H9 (cell line): Measurements from ENCODE around the gene PAFAH1B2. TPM values are rescaled to one million over a fixed set of nuclear protein-coding genes. Genes with fewer than 3 reads are reported as not detected.

Experiments
- DNase-seq: peaks from one replicate; pipeline ENCODE4 v3.0.0-alpha.2; 2017
- H2AFZ ChIP-seq: one replicate; pipeline ENCODE4 v1.6.1; 2013; ENCODE audit warnings: mild to moderate bottlenecking, low read length, control low read depth, moderate library complexity
- H2AK5ac ChIP-seq: 2 replicates; pipeline ENCODE4 v1.6.1; 2013; ENCODE audit warnings: low read length, control low read depth, mixed read lengths; ENCODE audit not compliant: insufficient read length
- H2BK120ac ChIP-seq: one replicate; pipeline ENCODE4 v1.6.1; 2013; ENCODE audit warnings: low read depth, mild to moderate bottlenecking, low read length, control low read depth, inconsistent platforms; ENCODE audit not compliant: poor library complexity, severe bottlenecking
- H2BK12ac ChIP-seq: 2 replicates; pipeline ENCODE4 v1.6.1; 2013; ENCODE audit warnings: low read length, control low read depth, mixed read lengths, low read depth; ENCODE audit not compliant: insufficient read length
- H2BK15ac ChIP-seq: 2 replicates; pipeline ENCODE4 v1.6.1; 2013; ENCODE audit warnings: low read depth, low read length, control low read depth
- H2BK20ac ChIP-seq: one replicate; pipeline ENCODE4 v1.6.1; 2013; ENCODE audit warnings: low read depth, mild to moderate bottlenecking, low read length, control low read depth, inconsistent platforms; ENCODE audit not compliant: poor library complexity, severe bottlenecking
- H2BK5ac ChIP-seq: 2 replicates; pipeline ENCODE4 v1.6.1; 2013; ENCODE audit warnings: low read length, control low read depth, mixed read lengths; ENCODE audit not compliant: insufficient read length
- H3K14ac ChIP-seq: 2 replicates; pipeline ENCODE4 v1.6.1; 2013; ENCODE audit warnings: low read length, control low read depth; ENCODE audit not compliant: insufficient read depth
- H3K18ac ChIP-seq: 2 replicates; pipeline ENCODE4 v1.6.1; 2013; ENCODE audit warnings: low read depth, mild to moderate bottlenecking, mixed read lengths, low read length, control low read depth; ENCODE audit not compliant: insufficient read length
- H3K23ac ChIP-seq: 2 replicates; pipeline ENCODE4 v1.6.1; 2013; ENCODE audit warnings: low read length, control low read depth, mixed read lengths, low read depth; ENCODE audit not compliant: insufficient read length
- H3K23me2 ChIP-seq: 2 replicates; pipeline ENCODE4 v1.6.1; 2013; ENCODE audit warnings: low read depth, mild to moderate bottlenecking, mixed read lengths, low read length, control low read depth; ENCODE audit not compliant: insufficient read length, poor library complexity, severe bottlenecking
- H3K27ac ChIP-seq: 2 replicates; pipeline ENCODE4 v1.5.1; 2013; ENCODE audit warnings: low read length, control low read depth, mixed read lengths, low read depth; ENCODE audit not compliant: insufficient read length
- H3K27me3 ChIP-seq: 2 replicates; pipeline ENCODE4 v1.6.1; 2013; ENCODE audit warnings: low read length, control low read depth, inconsistent platforms; ENCODE audit not compliant: insufficient read depth
- H3K4ac ChIP-seq: 2 replicates; pipeline ENCODE4 v1.6.1; 2013; ENCODE audit warnings: low read depth, mild to moderate bottlenecking, control low read depth, inconsistent platforms, low read length, moderate library complexity
- H3K4me1 ChIP-seq: 2 replicates; pipeline ENCODE4 v1.6.1; 2013; ENCODE audit warnings: low read length, control low read depth, inconsistent platforms; ENCODE audit not compliant: insufficient read depth
- H3K4me2 ChIP-seq: 2 replicates; pipeline ENCODE4 v1.6.1; 2013; ENCODE audit warnings: low read length, control low read depth, mixed read lengths; ENCODE audit not compliant: insufficient read length, insufficient read depth
- H3K56ac ChIP-seq: 2 replicates; pipeline ENCODE4 v1.6.1; 2013; ENCODE audit warnings: low read depth, mild to moderate bottlenecking, mixed read lengths, low read length, control low read depth; ENCODE audit not compliant: insufficient read length
- H3K79me1 ChIP-seq: 2 replicates; pipeline ENCODE4 v1.6.1; 2013; ENCODE audit warnings: low read depth, mild to moderate bottlenecking, moderate library complexity, low read length, control low read depth, inconsistent platforms; ENCODE audit not compliant: insufficient read depth, poor library complexity, severe bottlenecking
- H3K79me2 ChIP-seq: 2 replicates; pipeline ENCODE4 v1.6.1; 2013; ENCODE audit warnings: low read length, control low read depth, inconsistent platforms; ENCODE audit not compliant: insufficient read depth
- H3K9ac ChIP-seq: 2 replicates; pipeline ENCODE4 v1.6.1; 2013; ENCODE audit warnings: low read length, control low read depth, mixed read lengths; ENCODE audit not compliant: insufficient read length; ENCODE audit errors: extremely low read depth
- H3K9me3 ChIP-seq: one replicate; pipeline ENCODE4 v1.6.1; 2013; ENCODE audit warnings: low read depth, low read length, inconsistent platforms; ENCODE audit not compliant: control insufficient read depth
- H3T11ph ChIP-seq: one replicate; pipeline ENCODE4 v1.6.1; 2013; ENCODE audit warnings: mild to moderate bottlenecking, low read length, control low read depth, inconsistent platforms
- H4K20me1 ChIP-seq: one replicate; pipeline ENCODE4 v1.6.1; 2013; ENCODE audit not compliant: control insufficient read depth, insufficient read length, insufficient read depth
- H4K5ac ChIP-seq: 2 replicates; pipeline ENCODE4 v1.6.1; 2013; ENCODE audit warnings: low read depth, mild to moderate bottlenecking, mixed read lengths, low read length, control low read depth; ENCODE audit not compliant: insufficient read length
- H4K8ac ChIP-seq: replicated peaks from 2 replicates; pipeline ENCODE4 v1.6.1; 2013; ENCODE audit warnings: low read length, control low read depth, mixed read lengths, low read depth; ENCODE audit not compliant: insufficient read length
- H4K91ac ChIP-seq: 2 replicates; pipeline ENCODE4 v1.6.1; 2013; ENCODE audit warnings: low read depth, mild to moderate bottlenecking, moderate library complexity, mixed read lengths, low read length, control low read depth; ENCODE audit not compliant: insufficient read length
- H3K27ac Mint-ChIP-seq, 3 experiments: 2 replicates in 2 of 3; 3 replicates in 1 of 3; pipeline ENCODE4 v1.8.0; 2020 to 2021; ENCODE audit warnings: mixed read lengths in 3 of 3, mild to moderate bottlenecking in 1 of 3, moderate library complexity in 1 of 3
- H3K27me3 Mint-ChIP-seq: 2 replicates; pipeline ENCODE4 v1.8.0; 2021; ENCODE audit warnings: low read depth, mild to moderate bottlenecking, moderate library complexity, mixed read lengths
- H3K36me3 Mint-ChIP-seq, 3 experiments: 2 replicates in 2 of 3; 3 replicates in 1 of 3; pipeline ENCODE4 v1.8.0; 2020 to 2021; ENCODE audit warnings: low read depth in 3 of 3, mixed read lengths in 3 of 3; ENCODE audit not compliant: insufficient read depth in 1 of 3
- H3K4me1 Mint-ChIP-seq, 2 experiments: 2 replicates each; pipeline ENCODE4 v1.8.0; 2020; ENCODE audit warnings: mixed read lengths in 2 of 2
- H3K4me3 Mint-ChIP-seq, 2 experiments: 2 replicates in 1 of 2; 3 replicates in 1 of 2; pipeline ENCODE4 v1.8.0; 2020 to 2021; ENCODE audit warnings: mild to moderate bottlenecking in 2 of 2, mixed read lengths in 2 of 2, moderate library complexity in 1 of 2
- H3K9me3 Mint-ChIP-seq, 2 experiments: 2 replicates in 1 of 2; 3 replicates in 1 of 2; pipeline ENCODE4 v1.8.0; 2020; ENCODE audit warnings: mild to moderate bottlenecking in 2 of 2, mixed read lengths in 2 of 2, moderate library complexity in 1 of 2
- CTCF ChIP-seq: fragments of 200-600 bp; sonication (generic); conservative IDR thresholded peaks from 3 replicates; pipeline ENCODE4 v1.8.0; 2021; ENCODE audit warnings: antibody characterized with exemption, mild to moderate bottlenecking
- WGBS: extraction: QIAGEN DNeasy Blood & Tissue Kit; methylation state at CpG from one replicate; pipeline ENCODE4 v1.1.7; 2013; ENCODE audit warnings: missing lambda C conversion rate, low lambda C conversion rate, mixed read lengths; ENCODE audit not compliant: insufficient read length; ENCODE audit errors: extremely low coverage; 5-methylcytosine and 5-hydroxymethylcytosine counted together
- total RNA-seq: library from RNA; stranded (reverse); gene quantifications from 2 replicates; pipeline ENCODE4 v1.2.1, GENCODE V29; 2021

PAFAH1B2 gene
- total RNA-seq, 1 experiment from 2014 or later, result 161 TPM

- Mint-ChIP-seq H3K4me3 (no peak overlapping the region), H3K27ac (peak overlapping the region; percentile 47 to 95 (median 79); a peak in 2 of 7 replicates), H3K27me3 (no peaks in the 10 kb centered on the region), H3K36me3 (peaks cover 3 to 22% (median 11%) of the 10 kb centered on the region in 3 experiments; a peak in 5 of 7 replicates), H3K9me3 (peaks cover 0 to 3% of the 10 kb centered on the region in 2 experiments; a peak in 1 of 5 replicates), H3K4me1 (peaks cover 34 to 35% of the 10 kb centered on the region in 2 experiments)
- Histone ChIP-seq H3K18ac (no peak overlapping the region), H4K8ac (no peak overlapping the region), H3K27ac (no peak overlapping the region), H3K56ac (no peak overlapping the region), H2BK15ac (no peak overlapping the region), H3K79me1 (no peaks in the 10 kb centered on the region), H3T11ph (no peak overlapping the region), H3K4me2 (no peak overlapping the region), H3K27me3 (no peaks in the 10 kb centered on the region), H2BK120ac (no peak overlapping the region), H4K5ac (no peak overlapping the region), H2BK12ac (no peak overlapping the region), H3K9ac (no peak overlapping the region), H2BK20ac (no peak overlapping the region), H3K23me2 (peaks cover 8% of the 10 kb centered on the region), H3K14ac (no peak overlapping the region), H3K23ac (no peak overlapping the region), H3K79me2 (no peaks in the 10 kb centered on the region; the same call in 1 of the 2 replicates), H3K9me3 (no peaks in the 10 kb centered on the region), H4K91ac (no peak overlapping the region), H3K4me1 (no peaks in the 10 kb centered on the region), H2AFZ (no peak overlapping the region), H3K4ac (no peak overlapping the region), H2BK5ac (no peak overlapping the region), H2AK5ac (no peak overlapping the region), H4K20me1 (no peaks in the 10 kb centered on the region)
- no CpG with 5 or more reads among the region's 7 CpGs for WGBS
- TF ChIP-seq CTCF, result no peak
- no peak for DNase-seq
Observed at GRCh38 chr11:117197006-117197405, 52.9 kb downstream of the PAFAH1B2 start.
